ENCODE results near the gene TGFBR1.

Gene TGFBR1

GRCh38 chr9:99109522-99109921, 4.6 kb downstream of the TGFBR1 start:
- DNase-seq = peak; percentile 94

- DNase-seq = no peak
Measured at GRCh38 chr9:99112750-99113413, 8.0 kb downstream of the TGFBR1 start.

- no peak for DNase-seq
Measured at GRCh38 chr9:99113414-99114048, 8.6 kb downstream of the TGFBR1 start.

- DNase-seq = no peak
Measured at GRCh38 chr9:99114049-99114440, 9.1 kb downstream of the TGFBR1 start.

- DNase-seq = no peak
Measured at GRCh38 chr9:99114846-99115500, 10.1 kb downstream of the TGFBR1 start.

GRCh38 chr9:99116003-99116411, 11.1 kb downstream of the TGFBR1 start:
- DNase-seq = no peak

- DNase-seq = peak; percentile 71
Measured at GRCh38 chr9:99118782-99119466, 14.0 kb downstream of the TGFBR1 start.

GRCh38 chr9:99119976-99120655, 15.2 kb downstream of the TGFBR1 start:
- peak; percentile 30 for DNase-seq

GRCh38 chr9:99121604-99122003, 16.7 kb downstream of the TGFBR1 start:
- DNase-seq = peak; percentile 68

- DNase-seq = no peak
Measured at GRCh38 chr9:99124534-99125255, 19.8 kb downstream of the TGFBR1 start.

GRCh38 chr9:99125446-99125845, 20.5 kb downstream of the TGFBR1 start:
- no peak for DNase-seq

GRCh38 chr9:99126312-99126711, 21.4 kb downstream of the TGFBR1 start:
- no peak for DNase-seq

- no peak for DNase-seq
Measured at GRCh38 chr9:99127356-99128132, 22.6 kb downstream of the TGFBR1 start.

GRCh38 chr9:99128133-99128406, 23.2 kb downstream of the TGFBR1 start:
- DNase-seq = no peak

GRCh38 chr9:99129091-99129490, 24.2 kb downstream of the TGFBR1 start:
- DNase-seq = no peak

GRCh38 chr9:99130069-99130468, 25.2 kb downstream of the TGFBR1 start:
- DNase-seq = peak; percentile 69

- DNase-seq = no peak
Measured at GRCh38 chr9:99133145-99133544, 28.2 kb downstream of the TGFBR1 start.

GRCh38 chr9:99134893-99135341, 30.0 kb downstream of the TGFBR1 start:
- DNase-seq = no peak

- DNase-seq = no peak
Measured at GRCh38 chr9:99135456-99135855, 30.5 kb downstream of the TGFBR1 start.

GRCh38 chr9:99137225-99137624, 32.3 kb downstream of the TGFBR1 start:
- DNase-seq = peak; percentile 82

GRCh38 chr9:99137891-99138290, 33.0 kb downstream of the TGFBR1 start:
- DNase-seq = no peak

Measured in inflammatory macrophage treated with lipopolysaccharide for 4 hours (primary cell).